ENCODE measurements around the gene PSMD6. TPM values are rescaled to one million over a fixed set of nuclear protein-coding genes. Genes with fewer than 3 reads are reported as not detected.

Gene PSMD6
- polyA plus RNA-seq (ENCODE audit: low read depth in 6 of 6) = 100 to 1,000 TPM in 5 of 6 donors, 10 to 100 TPM in 1; 93.0 to 150 (median 123) TPM

DNA sequence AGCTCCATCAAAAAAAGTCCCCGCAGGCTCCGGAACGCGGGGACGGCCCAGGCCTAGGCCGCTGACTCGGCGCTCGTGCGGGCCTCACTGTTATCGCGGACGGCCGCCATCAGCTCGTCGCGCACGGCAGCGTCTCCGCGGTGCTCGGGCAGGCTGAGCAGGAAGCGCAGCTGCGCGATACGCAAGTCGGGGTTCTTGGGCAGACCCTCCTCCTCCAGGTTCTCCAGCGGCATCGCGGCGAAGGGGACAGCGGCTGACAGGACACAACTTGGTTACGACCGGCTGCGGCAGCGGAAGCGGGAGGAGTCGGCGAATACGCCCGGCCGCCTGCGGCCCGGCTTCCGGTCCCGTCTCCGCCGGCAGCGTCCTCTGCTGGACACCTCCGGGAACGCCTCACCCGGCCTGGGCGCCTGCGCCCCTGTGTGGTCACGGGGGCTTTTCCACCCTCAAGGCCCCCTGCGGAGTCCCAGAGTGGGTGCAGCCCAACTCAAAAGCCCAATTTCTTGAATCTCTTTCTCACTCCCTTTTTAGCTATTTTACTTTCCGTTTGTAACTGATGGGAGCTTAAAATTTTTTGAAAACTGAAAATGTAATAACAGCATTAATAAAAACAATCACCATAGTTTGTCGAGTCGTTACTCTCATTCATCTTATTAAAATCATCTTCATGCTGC is at the start of gene PSMD6:
PSMD6 (minus strand) TSS at position 308 of the 674 bp plus-strand sequence; CDS start at position 233, 75 bp downstream.
- H3K27me3 Mint-ChIP-seq = peaks cover 0 to 16% (median 10%) of the 10 kb centered on the region in 3 donors
- no peaks in the 10 kb centered on the region for H3K9me3 Mint-ChIP-seq
- H3K4me3 Mint-ChIP-seq = peak within 1 kb of the TSS; percentile 86 to 94 (median 89)
- ATAC-seq (ENCODE audit: low read depth in 2 of 2) = peak; percentile 92
- H3K36me3 Mint-ChIP-seq = peaks cover 0 to 4% of the 10 kb centered on the region in 2 donors
- DNase-seq = peak; percentile 94
- H3K27ac Mint-ChIP-seq = peak within 1 kb of the TSS; percentile 76 to 95 (median 88)
- H3K4me1 Mint-ChIP-seq = peaks cover 12 to 33% (median 15%) of the 10 kb centered on the region in 3 donors

DNA sequence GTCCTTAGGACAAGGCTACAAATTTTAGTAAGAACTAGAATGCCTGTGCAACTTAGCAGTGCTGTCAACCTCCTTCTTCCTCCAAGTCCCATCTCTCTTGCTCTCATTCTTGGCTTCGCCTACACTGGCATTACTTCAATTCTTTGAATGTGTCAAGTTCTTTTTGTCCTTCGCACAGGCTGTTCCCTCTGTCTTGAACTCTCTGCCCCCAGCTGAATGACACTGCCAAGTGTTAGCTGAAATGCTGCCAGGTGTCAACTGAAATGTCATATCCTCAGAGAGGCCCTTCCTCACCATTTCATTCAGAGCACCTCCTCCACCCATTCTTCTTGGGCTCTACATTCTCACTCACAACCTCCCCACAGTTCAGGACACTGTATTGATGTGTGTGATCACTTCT is 48.8 kb upstream of the PSMD6 start:
- Mint-ChIP-seq H3K9me3 (peaks cover 0 to 12% (median 2%) of the 10 kb centered on the region in 7 donors), H3K27me3 (peaks cover 36 to 40% (median 39%) of the 10 kb centered on the region in 3 donors), H3K4me3 (no peak overlapping the region), H3K4me1 (no peaks in the 10 kb centered on the region), H3K27ac (no peak overlapping the region), H3K36me3 (no peaks in the 10 kb centered on the region)
- DNase-seq (no peak), ATAC-seq (ENCODE audit: low read depth in 2 of 2) (no peak)

GRCh38 chr3:64070704-64071103 is 47.4 kb upstream of the PSMD6 start:
- ATAC-seq (ENCODE audit: low read depth in 2 of 2) (no peak), DNase-seq (no peak)
- H3K27me3 Mint-ChIP-seq = peaks cover 30 to 49% (median 42%) of the 10 kb centered on the region in 3 donors
- H3K9me3 Mint-ChIP-seq = peaks cover 0 to 12% (median 2%) of the 10 kb centered on the region in 7 donors
- no peaks in the 10 kb centered on the region for H3K36me3 Mint-ChIP-seq
- no peak overlapping the region for H3K27ac Mint-ChIP-seq
- H3K4me1 Mint-ChIP-seq = no peaks in the 10 kb centered on the region
- H3K4me3 Mint-ChIP-seq = no peak overlapping the region

GRCh38 chr3:64067506-64068346 is 44.4 kb upstream of the PSMD6 start:
- Mint-ChIP-seq H3K27me3 (peaks cover 16 to 46% (median 32%) of the 10 kb centered on the region in 3 donors), H3K4me1 (no peaks in the 10 kb centered on the region), H3K27ac (no peak overlapping the region)

DNA sequence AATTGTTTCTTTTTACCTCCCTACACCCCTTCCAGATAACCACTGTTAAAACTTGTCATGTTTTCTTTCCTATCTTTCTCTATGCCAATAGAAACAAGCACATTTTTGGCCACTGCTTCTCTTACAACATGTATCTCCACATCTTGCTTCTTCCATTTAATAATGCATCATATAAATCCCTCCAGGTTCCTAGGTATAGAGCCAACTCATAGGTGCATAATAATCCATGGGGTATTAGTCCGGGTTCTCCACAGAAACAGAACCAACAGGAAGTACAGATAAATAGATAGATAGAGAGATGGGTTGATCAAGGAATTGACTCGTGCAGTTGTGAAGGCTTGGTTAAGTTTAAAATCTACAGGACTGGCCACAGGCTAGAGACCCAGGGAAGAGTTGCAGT is 41.5 kb upstream of the PSMD6 start:
- DNase-seq (no peak), ATAC-seq (ENCODE audit: low read depth in 2 of 2) (no peak)
- Mint-ChIP-seq H3K4me3 (no peak overlapping the region), H3K27me3 (peaks cover 0 to 34% (median 15%) of the 10 kb centered on the region in 3 donors), H3K27ac (no peak overlapping the region), H3K36me3 (no peaks in the 10 kb centered on the region), H3K4me1 (no peaks in the 10 kb centered on the region), H3K9me3 (no peaks in the 10 kb centered on the region)

More at GRCh38 chr3:64067506-64068346, 44.4 kb upstream of the PSMD6 start:
- ATAC-seq (ENCODE audit: low read depth in 2 of 2) (no peak), DNase-seq (no peak)
- Mint-ChIP-seq H3K4me3 (no peak overlapping the region), H3K9me3 (peaks cover 0 to 12% (median 0%) of the 10 kb centered on the region in 7 donors), H3K36me3 (no peaks in the 10 kb centered on the region)

- DNase-seq (no peak), ATAC-seq (ENCODE audit: low read depth in 2 of 2) (no peak)
- H3K9me3 Mint-ChIP-seq = no peaks in the 10 kb centered on the region
- H3K27me3 Mint-ChIP-seq = peaks cover 6 to 38% (median 20%) of the 10 kb centered on the region in 3 donors
- H3K27ac Mint-ChIP-seq = no peak overlapping the region
- no peaks in the 10 kb centered on the region for H3K4me1 Mint-ChIP-seq
- no peak overlapping the region for H3K4me3 Mint-ChIP-seq
- H3K36me3 Mint-ChIP-seq = no peaks in the 10 kb centered on the region
Observed at GRCh38 chr3:64063983-64064438, 40.7 kb upstream of the PSMD6 start.

GRCh38 chr3:64063207-64063982 is 40.1 kb upstream of the PSMD6 start:
- Mint-ChIP-seq H3K27me3 (peaks cover 6 to 41% (median 19%) of the 10 kb centered on the region in 3 donors), H3K4me1 (no peaks in the 10 kb centered on the region), H3K27ac (no peak overlapping the region), H3K4me3 (no peak overlapping the region), H3K36me3 (no peaks in the 10 kb centered on the region), H3K9me3 (no peaks in the 10 kb centered on the region)
- no peak for DNase-seq
- no peak for ATAC-seq (ENCODE audit: low read depth in 2 of 2)

GRCh38 chr3:64061628-64062027 is 38.3 kb upstream of the PSMD6 start:
- H3K36me3 Mint-ChIP-seq = no peaks in the 10 kb centered on the region
- ATAC-seq (ENCODE audit: low read depth in 2 of 2) (no peak), DNase-seq (no peak)
- H3K9me3 Mint-ChIP-seq = no peaks in the 10 kb centered on the region
- H3K4me3 Mint-ChIP-seq = no peak overlapping the region
- peaks cover 22 to 38% (median 23%) of the 10 kb centered on the region in 3 donors for H3K27me3 Mint-ChIP-seq
- no peak overlapping the region for H3K27ac Mint-ChIP-seq
- no peaks in the 10 kb centered on the region for H3K4me1 Mint-ChIP-seq

DNA sequence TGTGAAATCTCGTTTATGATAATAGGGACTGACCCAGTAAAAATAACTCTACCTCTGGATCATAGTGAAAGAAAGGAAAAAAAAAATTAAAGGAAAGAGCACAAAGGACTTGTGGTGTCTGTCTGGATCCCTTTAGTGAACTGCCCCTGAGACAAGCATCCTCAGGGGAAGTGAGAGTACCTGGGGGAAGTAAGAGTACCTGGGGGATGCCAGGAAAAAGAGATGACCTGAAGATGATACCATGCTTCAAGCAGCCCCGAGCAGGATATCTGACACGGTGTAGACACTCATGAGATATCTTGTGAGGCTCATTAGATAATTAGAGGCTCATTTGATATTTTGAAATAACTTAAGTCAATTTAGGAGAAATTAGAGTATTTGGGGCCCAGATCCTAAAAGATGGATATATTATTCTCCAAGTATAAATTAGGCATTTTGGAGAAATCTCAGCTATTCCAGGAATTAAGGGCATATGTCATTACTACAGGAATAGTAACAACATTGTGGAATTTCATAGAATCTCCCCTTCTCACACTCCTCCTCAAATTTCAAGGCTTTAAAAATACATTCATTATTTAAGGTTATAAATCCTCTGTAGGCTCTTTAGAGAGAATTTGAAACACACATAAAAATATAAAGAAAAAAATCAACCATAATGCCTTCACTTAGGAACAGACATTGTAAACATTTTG is 36.3 kb upstream of the PSMD6 start:
- Mint-ChIP-seq H3K9me3 (peaks cover 0 to 4% (median 0%) of the 10 kb centered on the region in 7 donors), H3K4me3 (no peak overlapping the region), H3K4me1 (no peaks in the 10 kb centered on the region), H3K27ac (no peak overlapping the region), H3K27me3 (peaks cover 33 to 41% (median 40%) of the 10 kb centered on the region in 3 donors), H3K36me3 (no peaks in the 10 kb centered on the region)
- no peak for ATAC-seq (ENCODE audit: low read depth in 2 of 2)
- DNase-seq = no peak

- H3K4me3 Mint-ChIP-seq = no peak overlapping the region
- peaks cover 0 to 4% (median 0%) of the 10 kb centered on the region in 7 donors for H3K9me3 Mint-ChIP-seq
- no peak overlapping the region for H3K27ac Mint-ChIP-seq
- no peaks in the 10 kb centered on the region for H3K36me3 Mint-ChIP-seq
- ATAC-seq (ENCODE audit: low read depth in 2 of 2) (no peak), DNase-seq (no peak)
- peaks cover 38 to 47% (median 39%) of the 10 kb centered on the region in 3 donors for H3K27me3 Mint-ChIP-seq
- H3K4me1 Mint-ChIP-seq = no peaks in the 10 kb centered on the region
Observed at GRCh38 chr3:64058566-64058965, 35.3 kb upstream of the PSMD6 start.

- no peak for DNase-seq
- no peaks in the 10 kb centered on the region for H3K36me3 Mint-ChIP-seq
- H3K4me3 Mint-ChIP-seq = no peak overlapping the region
- peaks cover 34 to 47% (median 38%) of the 10 kb centered on the region in 3 donors for H3K27me3 Mint-ChIP-seq
- ATAC-seq (ENCODE audit: low read depth in 2 of 2) = no peak
- H3K27ac Mint-ChIP-seq = no peak overlapping the region
- H3K4me1 Mint-ChIP-seq = no peaks in the 10 kb centered on the region
- H3K9me3 Mint-ChIP-seq = peaks cover 0 to 4% (median 0%) of the 10 kb centered on the region in 7 donors
Observed at GRCh38 chr3:64057231-64057630, 33.9 kb upstream of the PSMD6 start.

GRCh38 chr3:64056606-64057180 is 33.4 kb upstream of the PSMD6 start:
- H3K9me3 Mint-ChIP-seq = peaks cover 0 to 4% (median 0%) of the 10 kb centered on the region in 7 donors
- H3K27me3 Mint-ChIP-seq = peaks cover 34 to 47% (median 38%) of the 10 kb centered on the region in 3 donors
- no peak for ATAC-seq (ENCODE audit: low read depth in 2 of 2)

More at GRCh38 chr3:64056606-64057180, 33.4 kb upstream of the PSMD6 start:
- Mint-ChIP-seq H3K4me1 (no peaks in the 10 kb centered on the region), H3K36me3 (no peaks in the 10 kb centered on the region), H3K4me3 (no peak overlapping the region), H3K27ac (no peak overlapping the region)
- no peak for DNase-seq

All from naive B cell (primary cell).